ENCODE data around the gene FREM2. TPM values are rescaled to one million over a fixed set of nuclear protein-coding genes. Genes with fewer than 3 reads are reported as not detected.

FREM2 gene
- total and polyA plus RNA-seq, 2 of the 4 experiments (the other 2 are of a cell fraction): not detected

- H3K23ac ChIP-seq (ENCODE audit: low read depth, low read length): no peak overlapping the region
- H3K27ac ChIP-seq (ENCODE audit: insufficient read depth, low read length): no peak overlapping the region
- no peak overlapping the region for H2BK5ac ChIP-seq (ENCODE audit: low read depth, low read length, poor library complexity, severe bottlenecking)
- H3K4me3 ChIP-seq (ENCODE audit: insufficient read depth, low read depth, low read length): no peak overlapping the region
- H3K9me3 ChIP-seq (ENCODE audit: control insufficient read depth, insufficient read depth, low read length): no peaks in the 10 kb centered on the region
- no TSS peak for BruUV-seq (replicated peaks)
- no peaks in the 10 kb centered on the region for H3K79me1 ChIP-seq (ENCODE audit: low read depth in 1 of 2, low read length in 2 of 2)
- no peak overlapping the region for H3K56ac ChIP-seq (ENCODE audit: extremely low read depth, insufficient read depth, low read length)
- H4K20me1 ChIP-seq (ENCODE audit: insufficient read depth, low read length): no peaks in the 10 kb centered on the region
- H2BK20ac ChIP-seq (ENCODE audit: low read depth, low read length): no peak overlapping the region
- ATAC-seq (ENCODE audit: low read depth) (no peak), DNase-seq (no peak)
- no peak overlapping the region for H2BK15ac ChIP-seq (ENCODE audit: low read depth, low read length)
- WGBS, 2 experiments (ENCODE audit: extremely low coverage in 2 of 2, insufficient read length in 1 of 2): no CpG with 5 or more reads among the region's 4 CpGs
- dilution Hi-C loops (cut with HindIII; ENCODE audit: low sequenced_read_pairs, unreplicated experiment): no loop called here
- no peaks in the 10 kb centered on the region for H3K36me3 ChIP-seq (ENCODE audit: control insufficient read depth, insufficient read depth, low read length)
- H3K9ac ChIP-seq (ENCODE audit: low read depth, low read length): no peak overlapping the region
- no peak overlapping the region for H3K18ac ChIP-seq (ENCODE audit: low read depth, low read length)
- no peak overlapping the region for H2AFZ ChIP-seq (replicated peaks; ENCODE audit: low read length, poor library complexity)
- no peak overlapping the region for H4K5ac ChIP-seq (ENCODE audit: low read depth, low read length)
- no peak overlapping the region for H4K91ac ChIP-seq (ENCODE audit: insufficient read depth, low read depth, low read length)
- ChIA-PET POLR2A (ENCODE audit: unreplicated experiment) (no interaction called here), CTCF (interaction anchor here (0.6 kb wide), 1 partner anchor 917 kb away, joined by 5 read pairs; no protein-coding TSS in a partner anchor)
- H4K8ac ChIP-seq (ENCODE audit: low read depth in 2 of 2, low read length in 2 of 2): no peak overlapping the region
- H2BK120ac ChIP-seq (ENCODE audit: low read depth, low read length): no peak overlapping the region
- H3K4me1 ChIP-seq (ENCODE audit: control insufficient read depth, insufficient read depth, low read length): no peaks in the 10 kb centered on the region
- H2AK5ac ChIP-seq (ENCODE audit: low read depth, low read length): no peak overlapping the region
- H3K4ac ChIP-seq (ENCODE audit: low read depth, low read length): no peak overlapping the region
- no peak overlapping the region for H3K4me2 ChIP-seq (ENCODE audit: low read depth, low read length)
- H2AK9ac ChIP-seq (replicated peaks; ENCODE audit: low read depth, low read length, poor library complexity): no peak overlapping the region
- H3K9me1 ChIP-seq (ENCODE audit: insufficient read depth, low read length): no peaks in the 10 kb centered on the region
- intact Hi-C loops (cut with micrococcal nuclease): no loop called here
- TF ChIP-seq MAFK (IDR thresholded peaks at IDR 0.05; ENCODE audit: low read depth, low read length) (no peak), POLR2A (IDR thresholded peaks at IDR 0.05; ENCODE audit: low read depth, low read length) (no peak), BHLHE40 (IDR thresholded peaks at IDR 0.05; ENCODE audit: low read depth, low read length) (no peak), NFE2L2 (IDR thresholded peaks at IDR 0.05; ENCODE audit: low read depth, low read length) (no peak), MAZ (IDR thresholded peaks at IDR 0.05; ENCODE audit: borderline replicate concordance, low read depth, low read length) (no peak), MXI1 (IDR thresholded peaks at IDR 0.05; ENCODE audit: borderline replicate concordance, low read depth, low read length) (no peak), USF2 (IDR thresholded peaks at IDR 0.05; ENCODE audit: low read depth, low read length) (no peak), RCOR1 (IDR thresholded peaks at IDR 0.05; ENCODE audit: insufficient replicate concordance, low read length) (no peak), CTCF (conservative IDR thresholded peaks at IDR 0.05; ENCODE audit: low read depth, low read length) (no peak), FOS (IDR thresholded peaks at IDR 0.05; ENCODE audit: low read depth, low read length) (no peak), CHD1 (IDR thresholded peaks at IDR 0.05; ENCODE audit: low read depth, low read length) (no peak), SMC3 (IDR thresholded peaks at IDR 0.05; ENCODE audit: low read depth, low read length) (no peak), RFX5 (IDR thresholded peaks at IDR 0.05; ENCODE audit: low read depth, low read length) (no peak), CEBPB (IDR thresholded peaks at IDR 0.05; ENCODE audit: low read depth, low read length) (no peak), ELK1 (IDR thresholded peaks at IDR 0.05; ENCODE audit: borderline replicate concordance, low read depth, low read length) (no peak), RAD21 (IDR thresholded peaks at IDR 0.05; ENCODE audit: low read length) (no peak)
- in situ Hi-C loops (cut with MboI; ENCODE audit: low sequenced_read_pairs): loop anchor here (25.0 kb wide), 1 partner anchor 1122 kb away; no protein-coding TSS in a partner anchor
- no peak overlapping the region for H3K14ac ChIP-seq (replicated peaks; ENCODE audit: low read depth, low read length)
- H3K27me3 ChIP-seq (ENCODE audit: control insufficient read depth, insufficient read depth, low read length): peaks cover 2% of the 10 kb centered on the region; the same call in 1 of the 2 replicates
These were observed 72.5 kb downstream of the FREM2 start for GRCh38 chr13:38759390-38759789.

All from IMR-90 (cell line).